Lower leg skin (tissue), 3 donors: ENCODE results near the gene RAB3GAP1.

Experiments
- POLR2A ChIP-seq, 2 donors: fragments of 450-650 bp; IDR thresholded peaks; one replicate each; pipeline ENCODE4 v1.6.1; 2016 to 2017; ENCODE audit warnings: antibody characterized with exemption in 2 of 2, mild to moderate bottlenecking in 1 of 2, moderate library complexity in 1 of 2
- TF ChIP-seq, protein P1 (sequence below), 3 donors: fragments of 450-650 bp; IDR thresholded peaks; one replicate each; pipeline ENCODE4 v1.5.1; 2016; ENCODE audit warnings: antibody characterized with exemption in 3 of 3, mild to moderate bottlenecking in 3 of 3, moderate library complexity in 2 of 3

DNA sequence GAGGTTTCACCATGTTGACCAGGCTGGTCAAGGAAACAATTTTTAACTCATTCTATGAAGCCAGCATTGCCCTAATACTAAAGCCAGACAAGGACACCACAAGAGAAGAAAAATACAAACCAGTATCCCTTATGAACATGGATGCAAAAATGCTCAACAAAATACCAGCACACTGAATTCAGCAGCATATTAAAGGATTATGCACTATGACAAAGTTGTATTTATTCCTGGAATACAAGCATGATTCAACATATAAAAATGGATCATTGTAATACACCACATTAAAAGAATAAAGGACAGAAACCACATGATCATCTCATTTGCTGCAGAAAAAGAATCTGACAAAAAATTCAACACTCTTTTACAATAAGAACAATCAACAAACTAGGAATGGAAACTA, 138.7 kb downstream of the RAB3GAP1 start:
- TF ChIP-seq POLR2A (IDR thresholded peaks at IDR 0.05) = no peak
- TF ChIP-seq, protein P1, sequence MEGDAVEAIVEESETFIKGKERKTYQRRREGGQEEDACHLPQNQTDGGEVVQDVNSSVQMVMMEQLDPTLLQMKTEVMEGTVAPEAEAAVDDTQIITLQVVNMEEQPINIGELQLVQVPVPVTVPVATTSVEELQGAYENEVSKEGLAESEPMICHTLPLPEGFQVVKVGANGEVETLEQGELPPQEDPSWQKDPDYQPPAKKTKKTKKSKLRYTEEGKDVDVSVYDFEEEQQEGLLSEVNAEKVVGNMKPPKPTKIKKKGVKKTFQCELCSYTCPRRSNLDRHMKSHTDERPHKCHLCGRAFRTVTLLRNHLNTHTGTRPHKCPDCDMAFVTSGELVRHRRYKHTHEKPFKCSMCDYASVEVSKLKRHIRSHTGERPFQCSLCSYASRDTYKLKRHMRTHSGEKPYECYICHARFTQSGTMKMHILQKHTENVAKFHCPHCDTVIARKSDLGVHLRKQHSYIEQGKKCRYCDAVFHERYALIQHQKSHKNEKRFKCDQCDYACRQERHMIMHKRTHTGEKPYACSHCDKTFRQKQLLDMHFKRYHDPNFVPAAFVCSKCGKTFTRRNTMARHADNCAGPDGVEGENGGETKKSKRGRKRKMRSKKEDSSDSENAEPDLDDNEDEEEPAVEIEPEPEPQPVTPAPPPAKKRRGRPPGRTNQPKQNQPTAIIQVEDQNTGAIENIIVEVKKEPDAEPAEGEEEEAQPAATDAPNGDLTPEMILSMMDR (IDR thresholded peaks at IDR 0.05) = no peak
